ENCODE measurements around the gene DNAJC6.
"Not testable (repeated sequence)": the region's sequence is repeated elsewhere in the genome, so short reads cannot be mapped to it uniquely, and the experiment has no call there.

Gene DNAJC6

DNA sequence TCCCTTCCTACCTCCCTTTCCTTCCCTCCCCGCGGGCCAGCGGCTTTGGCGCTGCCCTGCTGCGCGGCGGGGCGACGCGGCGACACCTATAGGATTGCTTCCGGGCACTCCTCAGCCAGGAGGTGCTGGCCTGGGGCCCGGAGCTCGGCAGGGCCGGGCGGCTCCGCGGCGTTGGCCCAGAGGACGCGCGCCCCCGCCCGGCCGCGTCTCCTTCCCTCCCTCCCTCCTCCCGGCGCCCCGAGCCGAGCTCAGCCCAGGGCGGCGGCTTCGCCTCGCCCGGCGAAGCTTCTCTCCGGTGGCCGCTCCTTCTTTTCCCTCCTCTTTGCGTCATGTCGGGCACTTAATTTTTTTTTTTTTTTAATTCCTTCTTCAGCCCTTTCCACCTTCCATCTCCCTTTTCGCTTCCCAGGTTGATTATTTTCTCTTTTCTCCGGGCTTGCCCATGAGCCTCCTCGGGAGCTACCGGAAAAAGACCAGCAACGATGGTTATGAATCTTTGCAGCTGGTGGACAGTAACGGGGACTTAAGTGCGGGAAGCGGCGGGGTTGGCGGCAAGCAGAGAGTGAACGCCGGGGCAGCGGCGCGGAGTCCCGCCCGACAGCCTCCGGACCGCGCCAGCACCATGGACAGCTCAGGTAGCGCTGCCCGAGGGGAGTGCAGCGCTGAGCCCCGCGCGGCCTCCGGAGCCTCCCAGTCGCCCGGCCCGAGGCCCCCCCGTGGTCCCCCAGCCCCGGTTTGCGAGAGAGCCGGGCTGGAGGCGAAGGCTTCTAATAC lies at the start of gene DNAJC6:
DNAJC6 (plus strand) TSS at position 240 of the 774 bp plus-strand sequence; CDS start at position 443, 203 bp downstream.
- DNase-seq = peak; percentile 8

DNA sequence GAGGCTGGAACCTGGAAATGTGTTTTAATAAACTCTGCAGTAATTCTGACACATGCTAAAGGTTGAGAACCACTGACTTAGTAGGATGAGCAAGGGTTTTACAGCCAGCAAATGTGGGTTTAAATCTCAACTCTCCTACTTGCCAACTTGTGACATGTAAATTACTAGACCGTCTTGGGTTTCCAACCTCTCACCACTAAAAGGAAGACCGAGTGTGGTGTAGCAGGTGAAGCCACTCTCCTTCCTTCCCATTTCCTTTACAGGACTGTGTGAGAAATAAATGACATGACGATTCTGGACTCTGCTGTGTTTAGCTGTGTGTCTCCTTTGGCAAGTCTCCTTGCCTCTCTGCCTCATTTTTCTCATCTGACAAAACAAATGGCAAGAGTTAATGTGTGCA lies 49.5 kb upstream of the DNAJC6 start:
- DNase-seq = no peak

DNA sequence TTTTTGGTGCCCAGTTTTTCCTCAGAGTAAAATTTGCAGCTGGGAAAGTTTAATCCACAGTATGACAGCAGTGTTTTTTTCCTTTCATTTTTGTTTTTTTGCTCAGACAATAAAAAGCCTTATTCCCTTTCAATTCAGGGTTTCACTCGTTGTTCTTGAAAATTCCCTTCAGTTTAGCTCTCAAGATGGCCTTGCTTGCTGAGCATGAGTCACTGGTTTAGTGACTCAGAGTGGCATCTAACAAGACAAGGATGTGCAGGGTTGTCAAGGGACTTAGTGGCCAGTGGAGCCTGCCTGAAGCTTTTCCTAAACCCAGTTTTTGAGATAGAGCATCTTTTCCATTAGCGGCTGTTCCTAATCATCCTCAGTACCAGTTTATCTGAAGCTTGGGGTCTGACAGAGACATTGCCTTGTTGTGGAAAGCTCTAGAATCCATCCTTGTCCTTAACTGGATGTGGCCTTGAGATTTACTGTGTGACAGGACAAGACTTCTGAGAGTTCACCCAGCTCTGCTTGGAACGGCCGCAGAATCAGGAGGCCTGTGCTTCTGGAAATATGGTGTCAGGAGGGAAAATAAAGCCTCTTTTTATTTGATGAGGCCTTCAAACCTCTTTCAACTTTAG lies 48.4 kb upstream of the DNAJC6 start:
- DNase-seq = peak; percentile 10

DNA sequence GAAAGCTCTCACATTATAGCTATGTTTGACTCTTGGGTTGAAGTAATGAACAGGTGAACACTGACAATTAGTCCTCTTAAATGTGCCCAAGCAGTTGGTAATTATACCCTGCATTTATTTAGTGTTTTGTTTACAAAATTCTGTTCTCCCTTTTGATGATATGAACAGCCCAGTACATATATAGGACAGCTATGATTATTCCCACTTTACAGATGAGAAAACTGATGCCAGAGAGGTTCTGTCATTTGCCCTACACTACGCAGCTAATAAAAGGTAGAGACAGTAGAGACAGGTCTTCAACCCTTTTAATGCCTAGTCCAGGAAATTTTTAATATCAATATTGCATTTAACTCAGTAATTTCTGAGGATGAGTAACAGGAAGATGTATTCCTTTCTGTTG lies 46.1 kb upstream of the DNAJC6 start:
- no peak for DNase-seq

DNA sequence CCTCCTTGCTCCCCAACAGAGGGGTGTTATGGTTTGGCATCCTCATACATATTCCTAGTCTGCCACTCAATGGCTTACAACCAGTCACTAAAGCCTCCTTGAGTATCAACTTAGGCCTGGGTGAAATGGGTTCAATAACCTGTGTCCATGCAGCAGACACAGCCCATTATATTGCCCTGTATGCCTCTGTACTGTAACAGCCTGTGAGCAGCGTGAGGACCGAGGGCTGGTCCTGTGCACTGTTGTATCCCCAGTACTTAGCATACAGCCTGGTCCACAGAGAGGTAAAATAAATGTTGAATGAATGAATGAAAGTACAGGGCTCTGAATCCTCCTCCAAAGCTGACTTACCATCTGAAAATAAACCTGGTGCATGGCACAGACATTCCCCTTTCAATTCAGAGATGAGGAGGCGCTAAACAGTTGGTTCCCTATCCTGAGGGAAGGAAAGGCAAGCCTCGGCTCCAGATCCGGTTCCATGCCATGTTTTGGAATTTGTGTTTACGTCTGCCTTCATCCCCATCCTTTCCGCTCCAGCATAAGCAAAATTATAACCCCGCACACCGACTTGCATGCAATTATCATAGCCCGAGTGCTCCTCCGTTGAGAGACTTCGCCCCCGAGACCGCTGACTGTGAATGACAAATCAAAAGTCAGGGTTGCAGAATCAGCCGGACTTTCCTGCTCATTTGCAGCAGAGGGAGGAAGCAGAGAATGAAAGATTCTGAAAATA lies 45.0 kb upstream of the DNAJC6 start:
- DNase-seq = no peak

DNA sequence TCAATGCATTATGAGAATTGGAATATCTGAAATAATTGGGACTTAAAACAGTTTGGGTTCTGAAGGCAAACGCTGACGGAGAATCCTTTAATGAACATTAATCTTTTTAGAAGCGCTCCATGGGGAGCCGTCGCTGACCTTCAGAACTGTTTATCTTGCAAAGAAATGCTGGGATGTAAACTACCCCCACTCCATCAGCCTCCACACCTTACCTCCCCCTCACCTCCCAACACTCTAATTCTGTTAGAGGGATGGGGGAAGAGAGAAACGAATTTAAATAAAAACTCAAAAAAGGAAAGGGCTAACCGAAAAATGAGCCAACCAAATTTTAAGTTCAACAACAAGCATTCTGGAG lies 44.1 kb upstream of the DNAJC6 start:
- DNase-seq = no peak

DNA sequence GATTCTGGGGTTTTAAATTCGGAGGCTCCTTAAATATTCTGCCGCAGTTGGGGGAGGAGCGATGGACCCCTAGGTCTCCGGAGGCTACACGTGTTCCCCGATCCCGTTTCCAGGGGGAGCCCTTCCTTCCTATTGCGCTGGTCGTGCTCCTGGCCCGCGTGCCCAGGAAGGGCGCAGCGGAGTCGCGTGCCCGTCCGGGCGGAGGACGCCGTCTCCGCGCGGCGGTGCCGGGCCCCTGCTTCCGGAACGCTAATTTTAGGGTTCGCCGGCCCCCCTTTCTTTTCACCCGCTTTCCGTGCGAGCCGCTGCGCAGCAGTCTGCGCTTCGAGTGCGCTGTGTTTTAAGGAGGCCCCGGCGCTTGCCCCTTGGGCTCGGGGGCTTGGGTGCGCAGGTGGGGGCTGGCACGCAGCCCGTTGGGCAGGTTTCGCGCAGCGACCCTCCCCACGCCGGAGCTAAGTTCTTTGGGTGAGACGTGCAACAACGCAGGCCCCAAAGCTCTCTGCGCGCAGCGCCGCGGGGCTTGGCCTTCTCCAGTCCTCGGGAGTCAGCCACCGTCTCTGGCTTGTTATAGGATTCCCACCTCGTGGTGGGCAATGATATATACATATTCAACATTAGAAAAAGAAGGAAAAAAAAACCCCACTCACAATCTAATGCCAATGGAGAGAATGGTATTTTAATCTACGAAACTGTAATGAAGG lies 43.5 kb upstream of the DNAJC6 start:
- peak; percentile 12 for DNase-seq

DNA sequence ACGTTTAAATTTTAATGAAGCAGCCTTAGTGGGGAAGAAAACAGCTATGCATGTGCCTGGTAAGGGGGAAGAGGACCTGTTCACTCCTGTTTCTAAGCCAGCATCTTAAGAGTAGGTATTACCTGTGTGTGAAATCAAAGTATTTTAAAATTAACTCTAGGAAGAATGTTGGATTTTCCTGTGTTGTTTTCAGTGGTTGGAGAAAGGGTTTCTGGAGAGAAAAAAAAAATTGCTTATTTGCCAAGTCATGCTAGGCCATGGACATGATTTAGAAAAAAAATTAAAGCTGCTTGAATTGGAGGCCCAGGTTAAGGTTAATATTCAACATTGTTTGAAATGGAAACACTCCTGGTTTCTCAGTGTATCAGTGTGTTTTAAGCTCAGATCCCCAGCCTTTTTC lies 42.9 kb upstream of the DNAJC6 start:
- DNase-seq = no peak

DNA sequence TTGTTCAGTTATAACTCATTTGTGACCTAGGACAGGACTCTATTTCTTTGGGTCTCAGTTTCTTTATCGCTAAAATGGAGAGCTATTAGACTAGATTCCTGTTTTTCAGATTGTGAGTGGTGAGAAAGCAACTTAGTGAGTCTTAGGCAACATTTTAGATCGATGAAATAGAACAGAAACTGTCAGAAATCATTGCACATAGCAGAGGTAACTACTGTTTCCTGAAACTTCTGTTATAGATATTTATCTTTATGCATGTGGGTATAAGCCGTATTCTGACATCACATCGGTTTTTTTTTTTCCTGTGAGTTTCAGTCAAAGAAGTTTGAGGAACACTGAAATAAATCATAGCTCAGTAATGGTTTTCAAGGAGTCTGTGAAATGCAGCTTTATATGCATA lies 42.1 kb upstream of the DNAJC6 start:
- DNase-seq = no peak

DNA sequence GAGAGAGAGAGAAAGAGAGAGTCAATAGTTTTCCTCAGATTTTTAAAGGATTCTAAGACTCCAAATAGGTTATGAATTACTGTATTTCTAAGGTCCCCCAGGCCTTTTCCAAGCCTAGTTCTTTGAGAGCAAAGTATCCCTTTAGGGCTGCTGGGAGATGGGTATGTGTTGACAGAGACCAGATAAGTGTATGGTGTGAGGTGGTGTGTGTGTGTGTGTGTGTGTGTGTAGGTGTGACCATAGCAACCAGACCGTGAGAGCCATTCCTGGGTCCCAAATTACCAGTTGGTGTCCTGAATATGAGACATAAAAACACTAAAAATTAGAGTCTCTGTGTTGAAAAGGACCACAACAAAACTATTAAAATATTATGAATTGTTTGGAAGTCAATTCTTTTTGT lies 41.7 kb upstream of the DNAJC6 start:
- DNase-seq = no peak

DNA sequence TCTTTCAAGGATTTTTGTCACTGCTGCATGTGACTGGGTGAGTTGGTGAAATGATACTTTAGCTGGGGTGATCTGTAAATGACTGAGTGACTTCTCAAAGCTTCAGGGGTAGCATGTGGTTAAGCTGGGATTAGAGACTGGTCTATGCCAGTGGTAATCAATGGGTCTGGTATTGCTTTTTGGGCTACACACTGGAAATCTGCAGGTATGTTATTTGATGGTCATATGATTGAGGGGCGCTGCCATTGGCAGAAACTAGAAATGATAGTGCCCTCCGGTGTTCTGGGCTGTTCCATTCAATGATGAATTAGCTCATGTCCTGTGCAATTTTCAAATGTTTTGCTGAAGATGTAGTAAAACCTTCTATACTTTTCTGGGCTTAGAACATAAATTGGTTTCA lies 39.7 kb upstream of the DNAJC6 start:
- no peak for DNase-seq

DNA sequence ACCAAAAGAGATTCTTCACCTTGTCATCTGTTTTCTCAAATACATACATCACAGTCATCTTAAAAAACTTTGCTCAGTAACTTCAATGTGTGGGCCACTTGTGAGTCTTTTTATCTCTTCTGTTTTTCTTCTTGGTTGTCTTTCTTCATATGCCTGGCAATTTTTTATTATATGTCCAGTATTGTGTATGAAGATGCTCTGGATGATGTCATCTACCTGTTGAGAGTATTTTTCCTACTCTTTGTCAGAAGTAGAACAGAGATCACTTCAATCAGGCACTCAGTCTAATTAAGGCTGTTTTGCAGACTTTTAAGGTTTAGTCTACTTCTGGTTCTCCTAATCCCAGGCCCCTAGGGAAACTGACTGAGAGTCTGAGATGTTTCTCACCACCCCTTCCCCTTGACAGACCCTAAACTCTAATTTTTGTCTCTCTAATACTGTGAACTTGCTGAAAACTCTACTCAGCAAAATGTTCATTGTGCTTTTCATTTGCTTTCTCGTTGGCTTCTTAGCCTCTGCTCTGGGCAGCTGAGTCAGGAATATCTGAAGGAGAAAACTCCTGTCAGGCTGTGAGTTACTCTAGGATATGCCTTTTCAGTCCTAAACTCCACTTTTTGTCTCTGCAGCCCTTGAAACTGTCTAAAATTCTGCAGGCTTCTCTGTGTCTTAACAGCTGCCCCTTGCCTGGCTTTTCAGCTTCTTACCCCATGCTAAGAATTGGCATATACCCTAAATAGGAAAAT lies 33.0 kb upstream of the DNAJC6 start:
- DNase-seq = no peak

DNA sequence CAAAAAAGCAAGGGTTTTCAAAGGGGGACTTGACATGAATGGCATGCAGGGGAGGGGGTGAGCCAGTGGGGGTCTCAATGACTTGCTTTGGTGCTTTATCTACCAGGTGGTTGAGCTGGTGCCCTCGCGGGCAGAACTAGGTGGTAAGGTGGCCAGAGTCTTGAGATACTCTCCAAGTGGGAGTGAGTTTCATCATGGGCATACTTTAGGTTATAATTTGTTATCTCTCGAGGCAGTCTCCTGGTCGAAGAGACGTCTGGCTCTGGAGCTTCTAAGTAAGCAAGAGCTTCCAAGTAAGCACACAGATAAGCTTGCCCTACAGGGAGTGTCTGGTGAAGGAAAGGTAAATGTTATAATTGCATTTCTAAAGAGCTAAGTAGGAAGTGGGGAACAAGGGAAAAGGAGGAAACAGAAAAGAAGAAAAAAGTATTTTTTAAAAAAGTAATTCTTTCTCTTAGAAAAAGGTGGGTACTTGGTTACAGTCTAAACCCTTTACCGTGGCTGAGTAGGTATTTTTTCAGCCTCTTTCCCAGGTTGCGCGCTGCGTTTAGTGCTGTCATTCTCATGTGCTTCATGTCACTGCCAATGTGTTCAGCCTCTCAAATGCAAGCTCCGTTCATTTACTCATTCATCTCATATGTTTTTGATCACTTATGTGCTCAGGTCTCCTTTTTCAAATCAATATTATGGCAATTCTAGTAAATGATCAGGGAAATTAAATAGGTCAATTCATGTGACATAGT lies 31.6 kb upstream of the DNAJC6 start:
- no peak for DNase-seq

DNA sequence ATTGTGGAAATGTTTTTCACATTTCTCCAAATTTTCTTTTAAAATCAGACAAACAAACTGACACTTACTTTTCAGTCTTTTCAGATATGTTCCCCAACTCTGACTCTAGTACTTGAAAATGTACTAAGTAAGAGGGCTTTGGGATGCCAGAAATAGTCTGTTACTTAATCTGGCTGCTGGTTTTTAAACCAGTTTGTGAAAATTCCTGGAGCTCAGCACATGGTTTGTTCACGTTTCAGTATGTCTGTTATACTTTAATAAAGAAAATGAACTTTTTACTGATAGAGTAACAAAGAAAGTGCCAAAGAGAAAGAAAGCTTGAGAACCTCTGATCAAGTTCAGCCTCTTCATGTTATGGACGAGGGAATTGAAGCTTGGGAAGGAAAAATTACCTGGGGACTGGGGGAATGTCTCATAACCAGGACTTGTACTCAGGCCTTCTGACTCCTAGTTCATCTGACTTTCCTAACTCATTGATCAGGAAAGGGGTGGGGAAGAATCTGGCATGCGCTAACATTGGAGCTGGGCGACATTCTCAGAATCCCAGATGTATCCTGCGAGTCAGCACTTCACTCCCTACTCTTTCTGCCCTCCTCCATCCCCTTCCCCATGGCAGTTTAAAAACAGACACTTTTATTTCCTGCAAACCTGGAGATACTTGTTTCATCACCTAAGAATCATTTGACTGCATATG lies 30.8 kb upstream of the DNAJC6 start:
- DNase-seq = no peak

DNA sequence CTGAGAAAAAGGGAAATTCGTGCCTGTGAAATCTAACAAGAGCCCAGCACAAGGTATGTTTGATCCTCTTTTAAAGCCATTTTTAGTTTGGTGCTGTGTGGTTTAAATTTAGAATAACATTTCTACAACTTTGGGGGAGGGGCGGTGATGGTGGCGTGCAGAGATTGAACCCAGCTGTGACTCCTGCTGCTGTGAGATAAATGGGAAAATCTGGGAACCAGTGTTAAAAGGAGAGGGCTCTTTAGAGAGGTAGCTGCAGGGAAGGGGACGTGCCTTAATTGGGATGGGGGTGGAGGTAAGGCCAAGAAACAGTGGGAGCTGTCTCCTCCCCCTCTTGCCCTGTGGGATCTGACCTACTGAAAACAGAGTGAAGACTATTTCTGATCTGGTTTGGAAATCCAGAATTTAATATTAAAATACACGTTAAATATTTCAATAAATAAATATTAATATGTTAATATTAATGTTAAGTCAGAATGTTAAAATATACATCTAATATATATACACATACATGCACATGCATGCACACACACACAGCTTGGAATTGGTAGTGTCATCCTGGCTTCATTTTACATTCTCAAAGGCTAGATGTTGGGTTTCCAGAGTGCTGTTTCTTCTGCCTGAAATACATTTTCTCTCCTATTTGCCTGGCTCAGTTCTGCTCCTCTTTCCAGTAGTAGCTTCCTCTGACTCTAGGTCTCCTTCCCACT lies 30.1 kb upstream of the DNAJC6 start:
- DNase-seq = no peak

DNA sequence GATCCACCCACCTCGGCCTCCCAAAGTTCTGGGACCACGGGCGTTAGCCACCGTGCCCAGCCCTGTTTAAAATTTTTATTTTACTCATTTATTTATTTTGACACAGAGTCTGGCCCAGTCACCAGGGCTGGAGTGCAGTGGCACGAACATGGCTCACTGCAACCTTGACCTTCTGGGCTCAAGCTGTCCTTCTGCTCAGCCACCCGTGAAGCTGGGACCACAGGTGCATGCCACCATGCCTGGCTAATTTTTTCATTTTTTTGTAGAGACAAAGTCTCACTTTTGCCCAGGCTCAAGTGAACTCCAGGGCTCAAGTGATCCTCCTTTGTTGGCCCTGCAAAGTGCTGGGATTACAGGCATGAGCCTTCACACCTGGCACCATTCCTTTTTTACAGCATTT lies 27.5 kb upstream of the DNAJC6 start:
- no peak for DNase-seq

DNA sequence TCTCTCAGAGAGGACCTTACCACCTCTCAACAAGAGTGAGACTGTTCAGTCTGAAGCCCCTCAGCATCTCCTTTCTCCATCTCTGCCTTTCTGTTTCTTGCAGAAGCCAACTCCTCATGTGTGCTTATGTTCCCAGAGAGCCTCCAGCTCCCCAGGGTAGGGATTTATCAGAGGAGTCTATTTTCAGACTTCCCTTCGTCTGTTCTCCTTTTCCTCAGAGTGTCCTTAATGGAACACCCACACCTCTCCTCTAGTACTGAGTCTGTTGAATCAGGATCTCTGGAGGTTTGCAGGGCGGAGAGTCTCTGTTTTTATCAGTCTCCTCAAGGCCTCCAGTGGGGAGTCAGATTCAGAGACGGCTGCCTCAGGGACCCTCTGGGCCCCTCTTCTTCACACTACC lies 25.1 kb upstream of the DNAJC6 start:
- DNase-seq = no peak

DNA sequence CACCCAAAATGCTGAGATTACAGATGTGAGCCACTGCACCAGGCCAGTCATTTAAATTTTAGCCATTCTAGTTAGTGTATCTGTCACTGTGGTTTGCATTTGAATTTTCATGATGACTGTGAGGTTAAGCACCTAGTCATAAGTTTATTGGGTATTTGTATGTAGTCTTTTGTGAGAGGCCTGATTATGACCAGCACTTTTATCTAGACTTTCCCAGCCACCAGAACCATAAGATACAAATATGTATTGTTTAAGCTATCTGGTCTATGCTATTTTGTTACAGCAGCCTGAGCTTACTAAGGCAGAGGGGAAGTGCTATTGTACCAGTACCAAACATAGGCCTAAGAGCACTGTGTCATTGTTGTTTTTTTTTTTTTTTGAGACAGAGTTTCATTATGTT lies 19.9 kb upstream of the DNAJC6 start:
- no peak for DNase-seq

DNA sequence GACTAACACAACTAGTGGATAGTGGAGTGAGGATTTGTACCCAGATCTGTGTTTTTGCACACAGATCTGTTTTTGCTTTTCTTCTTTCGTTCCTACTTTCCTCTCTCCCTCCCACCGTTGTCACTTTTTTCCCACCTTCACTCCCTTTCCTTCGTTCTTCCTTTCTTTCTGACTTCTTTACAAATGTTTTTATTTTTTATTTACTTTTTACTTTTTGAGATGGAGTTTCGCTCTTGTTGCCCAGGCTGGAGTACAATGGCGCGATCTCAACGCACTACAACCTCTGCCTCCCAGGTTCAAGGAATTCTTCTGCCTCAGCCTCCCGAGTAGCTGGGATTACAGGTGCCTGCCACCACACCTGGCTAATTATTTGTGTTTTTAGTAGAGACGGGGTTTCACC lies 17.5 kb upstream of the DNAJC6 start:
- not testable (repeated sequence) for DNase-seq

DNA sequence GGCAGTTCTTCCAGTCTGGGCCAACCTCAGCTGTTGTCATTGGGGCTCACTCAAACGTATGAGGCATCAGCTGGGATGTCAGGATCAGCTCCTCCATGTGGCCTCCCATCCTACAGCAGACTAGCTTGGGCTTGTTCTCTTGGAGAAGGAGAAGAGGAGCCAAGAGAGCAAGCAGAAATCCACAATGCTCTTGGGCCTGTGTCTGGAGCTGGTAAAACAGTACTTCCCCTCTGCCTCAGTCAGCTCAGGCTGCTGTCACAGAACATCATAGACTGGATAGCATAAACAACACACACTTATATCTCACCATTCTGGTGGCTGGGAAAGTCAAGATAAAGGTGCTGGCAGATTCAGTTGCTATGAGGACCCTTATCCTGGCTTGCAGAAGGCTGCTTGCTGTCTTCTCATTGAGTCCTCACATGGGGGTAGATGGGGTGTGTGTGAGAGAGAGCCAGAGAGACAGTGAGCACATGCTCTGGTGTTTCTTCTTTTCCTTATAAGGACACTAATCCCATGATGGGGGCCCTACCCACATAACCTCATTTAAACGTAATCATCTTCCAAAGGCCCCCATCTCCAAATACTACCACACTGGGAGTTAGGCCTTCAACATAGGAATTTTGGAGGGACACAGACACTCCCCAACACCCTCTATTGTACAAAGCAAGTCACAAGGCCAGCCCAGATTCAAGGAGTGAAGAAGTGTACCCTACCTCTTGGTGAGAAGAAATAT lies 16.3 kb upstream of the DNAJC6 start:
- DNase-seq = no peak

All from CD4-positive, alpha-beta T cell treated with Interleukin-4 for 4 hours (primary cell).